HepG2 (cell line): Measurements from ENCODE around the gene TRIM31. TPM values are rescaled to one million over a fixed set of nuclear protein-coding genes. Genes with fewer than 3 reads are reported as not detected.

ENCODE experiments used
- polyA plus RNA-seq, 8 experiments: library from polyadenylated mRNA; depleted of rRNA in 3 of 8; stranded (reverse) in 7 of 8; unstranded in 1 of 8; fragments of >200 nt; fragmentation: Illumina TruSeq in 4 of 8; extraction: Trizol in 4 of 8; gene quantifications; 2 replicates each; pipeline versions ENCODE4 v1.2.1 to v1.2.3, GENCODE V29; 2011 to 2016; ENCODE audit warnings: low read depth in 4 of 8, missing spikeins in 1 of 8, mixed read lengths in 1 of 8; ENCODE audit not compliant: insufficient read depth in 1 of 8
- small RNA-seq, 3 experiments: library from RNA; depleted of rRNA; stranded (forward); fragments of <200 nt; gene quantifications; one replicate each; pipeline ENCODE3, GENCODE V24; 2012; ENCODE audit warnings: low read depth in 2 of 3, low replicate concordance in 1 of 3; ENCODE audit not compliant: insufficient read length in 3 of 3, insufficient read depth in 2 of 3
- total RNA-seq, 5 experiments: library from RNA; depleted of rRNA; stranded (reverse); fragments of >200 nt; fragmentation: Illumina TruSeq; extraction: Trizol; gene quantifications; 2 replicates each; pipeline ENCODE4 v1.2.3, GENCODE V29; 2016; ENCODE audit warnings: low read depth in 1 of 5

Gene TRIM31
- total and polyA plus RNA-seq, 2 of the 13 experiments (the other 11 are each of a cell fraction or from before 2014, with no cell fraction given), result 0.13 to 0.51 TPM

Small RNAs within 50 kb of the gene (small RNA-seq; reads per million reads assigned to genes)
- gene RF00554 (0 reads per million in 3 experiments), gene RF02219 (0 reads per million in 3 experiments), gene RF02220 (0 reads per million in 3 experiments)

Other genes starting within 250 kb of the TRIM31 start
- 131 and 345 TPM in 2 replicates for gene HLA-A, start 170.6 kb downstream of the TRIM31 start, total RNA-seq (2016; rRNA removed; fragmentation: Illumina TruSeq; extraction: Trizol)
- gene HLA-A, start 170.6 kb downstream of the TRIM31 start, polyA plus RNA-seq (2011; rRNA removed), result 527 and 598 TPM in 2 replicates
- gene POLR1H, start 51.8 kb downstream of the TRIM31 start, total RNA-seq (2016; rRNA removed; fragmentation: Illumina TruSeq; extraction: Trizol), result 79.8 and 106 TPM in 2 replicates
- 61.4 and 69.7 TPM in 2 replicates for gene POLR1H, start 51.8 kb downstream of the TRIM31 start, polyA plus RNA-seq (2011; rRNA removed)
- 32.1 and 33.1 TPM in 2 replicates for gene PPP1R11, start 45.9 kb downstream of the TRIM31 start, total RNA-seq (2016; rRNA removed; fragmentation: Illumina TruSeq; extraction: Trizol)
- gene PPP1R11, start 45.9 kb downstream of the TRIM31 start, polyA plus RNA-seq (2011; rRNA removed), result 49.4 and 58.9 TPM in 2 replicates
- 0.13 TPM in 2 replicates for gene RNF39, start 37.3 kb downstream of the TRIM31 start, total RNA-seq (2016; rRNA removed; fragmentation: Illumina TruSeq; extraction: Trizol)
- 1.8 and 2.2 TPM in 2 replicates for gene RNF39, start 37.3 kb downstream of the TRIM31 start, polyA plus RNA-seq (2011; rRNA removed)
- gene TRIM40, start 23.1 kb upstream of the TRIM31 start, total RNA-seq (2016; rRNA removed; fragmentation: Illumina TruSeq; extraction: Trizol), result 0.13 TPM in 1 of 2 replicates, not detected in the other
- gene TRIM40, start 23.1 kb upstream of the TRIM31 start, polyA plus RNA-seq (2011; rRNA removed), result 0.58 and 0.88 TPM in 2 replicates
- gene TRIM10, start 48.1 kb upstream of the TRIM31 start, total RNA-seq (2016; rRNA removed; fragmentation: Illumina TruSeq; extraction: Trizol), result 4.1 and 4.5 TPM in 2 replicates
- 6.8 and 7.6 TPM in 2 replicates for gene TRIM10, start 48.1 kb upstream of the TRIM31 start, polyA plus RNA-seq (2011; rRNA removed)
- gene TRIM15, start 50.5 kb upstream of the TRIM31 start, total RNA-seq (2016; rRNA removed; fragmentation: Illumina TruSeq; extraction: Trizol), result 30.4 and 35.1 TPM in 2 replicates
- 38.2 and 41.7 TPM in 2 replicates for gene TRIM15, start 50.5 kb upstream of the TRIM31 start, polyA plus RNA-seq (2011; rRNA removed)
- 38.7 and 46.2 TPM in 2 replicates for gene TRIM26, start 100.3 kb upstream of the TRIM31 start, total RNA-seq (2016; rRNA removed; fragmentation: Illumina TruSeq; extraction: Trizol)
- 27.1 and 28.1 TPM in 2 replicates for gene TRIM26, start 100.3 kb upstream of the TRIM31 start, polyA plus RNA-seq (2011; rRNA removed)
- 13.8 and 14.6 TPM in 2 replicates for gene TRIM39, start 213.8 kb upstream of the TRIM31 start, total RNA-seq (2016; rRNA removed; fragmentation: Illumina TruSeq; extraction: Trizol)
- 7.7 and 8.6 TPM in 2 replicates for gene TRIM39, start 213.8 kb upstream of the TRIM31 start, polyA plus RNA-seq (2011; rRNA removed)
- gene RPP21, start 232.1 kb upstream of the TRIM31 start, total RNA-seq (2016; rRNA removed; fragmentation: Illumina TruSeq; extraction: Trizol), result 38.4 and 53.1 TPM in 2 replicates
- 72.3 and 88.4 TPM in 2 replicates for gene RPP21, start 232.1 kb upstream of the TRIM31 start, polyA plus RNA-seq (2011; rRNA removed)